GM18499 (cell line): ENCODE results near the gene HSD17B10.
"Not testable (repeated sequence)": the region's sequence is repeated elsewhere in the genome, so short reads cannot be mapped to it uniquely, and the experiment has no call there.

ENCODE experiments used
- ATAC-seq: cut with Tn5 transposase; IDR thresholded peaks from one replicate; pipeline ENCODE4 v1.9.1; 2021; ENCODE audit warnings: moderate number of reproducible peaks; ENCODE audit not compliant: insufficient read depth, unreplicated experiment

Gene HSD17B10

DNA sequence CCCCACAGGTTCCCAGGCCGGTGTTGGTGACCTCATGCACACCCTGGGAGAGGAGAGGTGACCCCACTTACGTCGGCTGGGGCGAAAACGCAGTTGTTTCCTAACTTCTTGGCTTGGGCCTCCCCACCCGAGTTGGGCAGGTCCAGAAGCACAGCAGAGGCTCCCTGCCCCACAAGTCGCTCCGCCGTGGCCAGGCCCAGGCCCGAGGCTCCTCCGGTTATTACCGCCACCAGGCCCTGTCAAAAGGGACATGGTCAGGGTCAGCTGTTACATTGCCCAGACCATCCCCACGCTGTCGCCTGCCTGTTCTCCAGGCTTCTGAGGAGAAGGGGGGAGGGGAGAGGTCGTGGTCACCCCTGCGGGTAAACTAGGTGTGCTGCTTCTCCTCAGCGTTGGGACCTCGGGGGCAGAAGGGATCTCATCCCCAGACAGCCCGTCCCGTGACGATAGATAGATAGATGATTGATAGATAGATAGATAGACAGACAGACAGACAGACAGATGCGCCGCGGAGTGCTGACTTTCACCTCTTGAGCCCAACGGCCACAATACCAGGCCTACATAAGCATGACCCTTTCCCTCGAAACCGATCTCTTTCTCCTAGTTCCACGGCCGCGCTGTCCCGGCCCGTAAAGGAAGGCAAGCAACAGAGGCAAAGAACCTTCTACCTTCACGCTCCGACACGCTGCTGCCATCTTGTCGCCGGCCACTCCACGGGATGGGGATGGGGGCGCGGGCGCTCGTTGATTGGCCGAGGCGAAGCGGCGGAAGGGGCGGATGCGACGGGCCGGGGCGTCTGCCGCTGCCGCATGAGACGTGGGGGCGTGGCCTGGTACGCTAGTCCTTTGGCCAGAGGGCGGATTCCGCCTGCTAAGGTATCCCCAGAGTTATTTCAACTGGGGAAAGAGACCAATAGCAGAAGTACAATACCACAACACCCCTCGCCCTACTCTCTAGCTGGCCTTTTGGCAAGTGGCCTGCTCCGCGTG lies at the start of gene HSD17B10:
HSD17B10 (minus strand) TSS at position 720 of the 989 bp plus-strand sequence; CDS start at position 695, 25 bp downstream.
- no peak for ATAC-seq

DNA sequence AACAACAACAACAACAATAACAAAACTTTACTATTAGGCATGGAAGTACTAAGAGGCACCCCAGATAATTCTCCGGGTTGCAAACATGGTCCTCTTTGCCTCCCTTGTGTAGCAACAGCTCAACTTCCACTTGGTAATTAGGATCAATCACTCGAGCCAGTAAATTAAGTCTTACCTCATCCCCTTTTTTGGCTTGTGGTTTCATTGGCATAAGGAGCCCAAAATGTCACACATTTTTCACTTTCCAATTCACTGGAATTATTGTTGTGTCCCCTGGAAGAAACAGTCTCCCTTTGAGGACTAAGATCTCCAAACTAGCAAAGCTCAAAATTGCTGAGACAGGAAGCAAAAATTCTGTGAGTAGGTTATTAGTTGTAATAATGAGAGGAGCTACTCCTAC lies 49.2 kb upstream of the HSD17B10 start:
- no peak for ATAC-seq

DNA sequence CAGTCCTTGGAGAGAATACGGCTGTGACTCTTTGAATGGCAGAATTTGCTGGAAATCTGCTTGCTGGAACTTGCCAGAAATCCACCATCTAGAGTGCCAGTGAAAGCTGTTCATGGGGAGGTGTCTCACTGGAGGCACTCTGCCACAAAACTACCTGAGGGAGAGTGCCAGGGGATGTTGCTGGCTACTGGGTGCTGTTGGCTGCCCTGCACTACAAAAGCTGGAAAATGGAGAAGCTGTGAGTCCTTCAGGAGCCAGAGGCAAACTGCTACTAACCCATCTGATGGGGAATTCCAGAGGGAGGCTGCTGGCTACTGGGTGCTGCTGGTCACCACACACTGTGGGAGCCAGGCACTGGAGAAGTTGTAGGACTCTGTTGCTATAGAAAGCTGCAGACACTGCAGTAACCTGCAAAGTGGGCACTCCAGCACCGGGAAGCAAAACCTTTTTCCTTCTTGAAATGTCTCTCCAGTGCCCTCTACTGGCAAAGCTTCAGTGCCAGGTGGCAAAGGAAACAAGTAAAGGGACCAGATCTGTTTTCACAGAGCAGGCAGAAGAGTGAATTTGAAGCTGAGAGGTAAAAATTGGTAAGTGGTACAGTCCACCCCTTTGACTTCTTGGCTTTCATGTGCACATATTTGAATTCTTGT lies 47.8 kb upstream of the HSD17B10 start:
- ATAC-seq = no peak

DNA sequence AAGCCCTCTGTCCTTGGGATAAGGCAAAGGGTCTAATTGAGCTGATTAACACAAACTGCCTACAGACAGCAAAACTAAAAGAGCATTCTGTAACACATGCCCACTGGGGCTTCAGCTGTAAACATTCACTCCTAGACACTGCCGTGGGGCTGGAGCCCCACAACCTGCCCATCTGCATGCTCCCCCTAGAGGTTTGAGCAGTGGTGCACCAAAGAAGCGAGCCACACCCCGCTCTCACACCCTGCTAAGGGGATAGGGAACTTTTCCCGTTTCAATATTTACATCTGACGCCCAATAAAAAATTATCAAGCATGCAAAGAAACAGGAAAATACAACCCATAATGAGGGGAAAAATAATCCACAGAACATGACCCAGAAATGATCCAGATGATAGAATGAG lies 46.9 kb upstream of the HSD17B10 start:
- no peak for ATAC-seq

DNA sequence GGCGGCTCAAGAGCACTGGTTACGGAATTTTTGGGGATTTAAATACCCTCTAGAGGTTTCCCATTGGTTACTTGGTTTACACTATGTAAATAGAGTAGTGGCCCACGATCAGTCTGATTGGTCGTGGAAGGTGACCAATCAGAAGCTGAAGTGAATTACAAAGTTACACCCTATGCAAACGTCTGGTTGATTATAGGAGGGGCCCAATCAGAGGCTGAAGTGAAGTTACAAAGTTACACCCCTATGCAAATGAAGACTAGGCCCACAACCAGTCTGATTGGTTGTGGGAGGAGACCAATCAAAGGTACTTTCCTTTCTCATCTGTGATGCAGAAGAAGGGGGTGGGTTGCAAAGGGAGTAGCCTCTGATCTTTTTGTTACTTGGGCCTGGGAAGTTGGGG lies 45.1 kb upstream of the HSD17B10 start:
- ATAC-seq = no peak

DNA sequence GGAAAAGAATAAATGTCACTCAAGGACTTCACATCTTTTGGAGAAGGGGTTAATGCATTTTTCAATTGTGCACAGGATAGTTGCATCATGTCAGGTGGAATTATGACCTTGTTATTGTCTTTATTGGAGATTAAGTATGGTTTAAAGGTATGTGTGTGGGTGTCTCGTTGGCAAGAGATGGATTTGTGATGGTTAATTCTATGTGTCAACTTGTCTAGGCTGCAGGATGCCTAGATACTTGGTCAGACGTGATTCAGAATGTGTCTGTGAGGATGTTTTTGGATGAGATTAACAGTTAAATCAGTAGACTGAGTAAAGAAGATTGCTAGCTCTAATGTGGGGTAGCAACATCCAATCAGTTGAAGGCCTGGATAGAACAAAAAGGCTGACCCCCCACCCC lies 42.2 kb upstream of the HSD17B10 start:
- ATAC-seq = no peak

DNA sequence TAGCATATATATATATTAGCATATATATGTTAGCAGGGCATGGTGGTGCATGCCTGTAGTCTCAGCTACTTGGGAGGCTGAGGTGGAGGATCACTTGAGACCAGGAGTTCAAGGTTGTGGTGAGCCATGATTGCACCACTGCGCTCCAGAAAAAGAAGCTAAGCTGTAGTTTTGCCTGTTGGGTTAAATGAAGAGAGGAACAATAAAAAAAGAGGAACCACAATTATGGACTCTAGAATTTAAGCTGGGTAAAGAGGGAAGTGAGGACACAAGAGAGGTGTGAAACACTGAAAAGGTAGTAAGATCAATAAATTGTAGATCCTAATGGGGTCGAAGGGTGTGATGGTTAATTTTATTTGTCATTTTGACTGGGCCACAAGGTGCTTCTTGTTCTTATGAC lies 40.5 kb upstream of the HSD17B10 start:
- no peak for ATAC-seq

DNA sequence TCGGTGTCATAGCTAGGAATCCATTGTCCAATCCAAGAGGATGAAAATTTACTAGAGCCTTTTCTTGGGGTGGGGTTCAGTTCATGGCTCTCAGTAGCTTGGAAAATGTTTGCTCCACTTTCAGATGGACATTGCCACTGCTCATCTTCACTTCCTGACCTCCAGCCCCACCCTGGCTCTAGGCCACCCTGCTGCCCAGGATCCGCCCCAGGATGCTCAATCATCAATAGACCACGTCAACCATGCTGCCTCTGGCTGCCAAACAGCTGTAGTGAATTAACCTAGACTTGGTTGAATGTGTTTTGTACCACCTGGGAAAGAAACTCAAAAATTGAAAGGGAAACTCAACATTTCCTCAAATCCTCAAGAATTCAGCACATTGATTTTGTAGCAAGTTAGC lies 37.2 kb upstream of the HSD17B10 start:
- ATAC-seq = no peak

DNA sequence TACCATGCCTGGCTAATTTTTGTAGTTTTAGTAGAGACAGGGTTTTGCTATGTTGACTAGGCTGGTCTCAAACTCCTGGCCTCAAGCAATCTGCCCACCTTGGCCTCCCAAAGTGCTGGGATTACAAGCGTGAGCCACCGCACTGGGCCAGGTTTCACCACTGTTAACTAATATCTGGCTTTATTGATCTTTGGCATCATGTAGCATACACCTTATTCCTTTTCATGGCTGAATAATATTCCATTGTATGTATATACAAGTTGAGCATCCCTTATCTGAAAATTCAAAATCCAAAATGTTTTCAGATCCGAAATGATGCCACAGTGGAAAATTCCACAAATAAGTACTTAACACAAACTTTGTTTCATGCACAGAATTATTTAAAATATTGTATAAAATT lies 34.5 kb upstream of the HSD17B10 start:
- ATAC-seq = not testable (repeated sequence)

DNA sequence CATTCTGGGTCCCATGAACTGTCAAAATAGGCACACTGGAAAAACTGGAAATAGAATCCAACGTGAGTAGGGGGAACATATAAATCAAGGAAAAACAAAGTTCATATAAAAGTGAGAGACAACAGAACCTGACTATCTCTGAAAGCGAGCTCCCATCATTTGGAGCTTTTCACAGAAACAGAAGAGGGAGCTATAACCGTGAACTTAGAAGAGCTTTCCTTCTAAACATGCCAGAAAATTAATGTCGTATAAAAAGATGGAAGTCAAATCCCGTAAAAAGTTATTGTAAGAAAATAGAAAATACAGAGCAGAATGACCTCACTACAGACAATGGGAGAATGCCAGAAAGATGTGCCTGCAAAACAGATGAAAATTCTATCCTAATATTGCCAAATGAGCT lies 23.9 kb upstream of the HSD17B10 start:
- ATAC-seq = no peak

DNA sequence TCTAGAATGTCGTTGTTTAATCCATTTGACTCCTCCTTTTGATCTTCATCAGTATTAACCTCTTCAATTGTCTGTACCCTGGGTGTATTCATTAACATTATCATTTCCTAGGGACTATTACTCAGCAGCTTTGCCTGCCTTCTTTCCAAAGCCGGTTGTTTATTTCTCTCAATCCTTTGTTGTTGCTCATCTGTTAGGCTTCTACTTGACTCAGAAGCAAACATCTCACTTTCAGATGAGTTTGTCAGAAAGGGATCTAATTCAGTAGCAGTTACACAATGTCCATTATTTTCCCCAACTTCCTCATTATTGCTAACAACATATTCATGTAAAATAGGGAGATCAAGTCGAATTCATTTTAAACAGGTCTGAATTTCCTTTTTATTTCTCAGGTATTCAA lies 22.1 kb upstream of the HSD17B10 start:
- ATAC-seq = no peak

DNA sequence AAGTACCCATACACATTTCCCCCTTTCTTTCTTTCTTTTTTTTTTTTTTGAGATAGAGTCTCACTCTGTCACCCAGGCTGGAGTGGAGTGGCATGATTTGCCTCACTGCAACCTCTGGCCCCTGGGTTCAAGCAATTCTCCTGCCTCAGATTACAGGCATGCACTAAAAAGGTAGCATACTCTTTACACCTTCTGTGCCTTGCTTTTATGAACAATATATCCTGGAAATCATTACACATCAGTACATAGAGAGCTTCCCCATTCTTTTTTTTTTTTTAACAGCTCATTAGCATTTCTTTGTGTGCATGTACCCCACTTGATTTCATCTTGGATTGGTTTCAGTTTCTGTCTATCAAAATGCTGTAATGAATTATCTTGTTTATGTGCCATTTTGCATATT lies 18.6 kb upstream of the HSD17B10 start:
- ATAC-seq = no peak

DNA sequence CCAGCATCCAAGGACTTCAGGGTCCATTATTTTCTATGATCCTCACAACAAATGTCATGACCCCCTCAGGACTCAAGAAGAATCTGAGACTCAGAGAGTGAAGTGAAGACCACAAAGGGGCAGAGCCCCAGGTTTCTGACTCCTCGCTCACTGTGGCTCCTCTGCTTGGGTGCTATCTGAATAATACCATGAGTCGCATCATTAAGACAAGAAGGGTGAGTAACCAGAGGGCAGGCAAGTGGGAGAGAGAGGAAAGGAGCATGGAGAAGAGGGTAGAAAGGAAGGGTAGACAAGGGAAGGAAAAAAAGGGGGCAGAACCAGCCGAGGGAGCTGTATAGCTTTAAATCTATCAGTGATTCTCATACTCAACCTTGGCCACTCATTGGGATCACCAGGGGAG lies 15.5 kb upstream of the HSD17B10 start:
- no peak for ATAC-seq

DNA sequence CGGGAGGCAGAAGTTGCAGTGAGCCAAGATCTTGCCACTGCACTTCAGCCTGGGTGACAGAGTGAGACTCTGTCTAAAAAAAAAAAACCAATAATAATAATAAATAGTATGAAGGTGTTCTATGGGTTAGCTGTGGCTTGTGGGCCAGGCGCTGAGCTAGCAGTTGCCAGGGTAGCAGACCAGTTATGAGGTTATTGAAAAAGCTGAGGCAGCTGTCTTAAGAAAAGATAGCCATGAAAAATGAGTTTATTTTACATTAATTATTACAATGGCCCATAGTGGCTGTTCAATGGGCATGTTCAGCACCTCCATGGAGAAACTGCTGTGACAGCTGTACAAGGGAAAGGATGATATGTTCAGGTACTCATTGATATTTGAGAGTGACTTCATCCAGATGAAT lies 13.3 kb upstream of the HSD17B10 start:
- ATAC-seq = no peak

DNA sequence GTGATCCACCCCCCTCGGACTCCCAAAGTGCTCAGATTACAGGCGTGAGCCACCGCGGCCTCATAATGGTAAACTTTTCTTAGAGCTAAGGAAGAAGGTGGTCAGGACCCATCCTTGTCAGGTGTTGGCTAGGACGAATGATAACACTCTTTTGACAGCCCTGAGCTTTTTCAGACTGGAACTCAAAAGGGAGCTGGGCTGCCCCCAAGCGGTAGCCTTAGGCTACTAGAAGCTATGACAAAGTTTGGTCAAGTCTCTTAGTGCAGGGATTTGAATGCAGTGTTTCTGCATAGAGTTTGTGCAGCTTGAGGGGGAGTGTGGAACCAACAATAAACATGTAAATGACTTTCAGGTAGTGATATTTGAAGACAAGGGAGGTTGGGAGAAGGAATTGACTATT lies 11.8 kb upstream of the HSD17B10 start:
- ATAC-seq = no peak

DNA sequence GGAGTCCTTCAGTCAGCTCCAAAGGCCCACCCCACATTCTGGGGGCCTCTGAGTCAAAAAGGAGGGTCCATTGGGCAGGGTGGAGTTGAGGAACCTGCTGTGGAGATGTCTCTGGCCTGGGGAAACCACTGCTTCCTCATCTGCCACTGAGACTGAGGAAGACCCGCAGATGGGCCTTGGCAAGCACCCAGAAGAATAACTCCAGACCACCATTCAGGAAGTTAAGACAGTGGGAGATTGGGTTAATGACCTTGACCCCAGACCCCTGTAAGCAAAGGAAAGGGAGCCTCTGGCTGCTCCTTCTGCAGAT lies 8.1 kb upstream of the HSD17B10 start:
- no peak for ATAC-seq

DNA sequence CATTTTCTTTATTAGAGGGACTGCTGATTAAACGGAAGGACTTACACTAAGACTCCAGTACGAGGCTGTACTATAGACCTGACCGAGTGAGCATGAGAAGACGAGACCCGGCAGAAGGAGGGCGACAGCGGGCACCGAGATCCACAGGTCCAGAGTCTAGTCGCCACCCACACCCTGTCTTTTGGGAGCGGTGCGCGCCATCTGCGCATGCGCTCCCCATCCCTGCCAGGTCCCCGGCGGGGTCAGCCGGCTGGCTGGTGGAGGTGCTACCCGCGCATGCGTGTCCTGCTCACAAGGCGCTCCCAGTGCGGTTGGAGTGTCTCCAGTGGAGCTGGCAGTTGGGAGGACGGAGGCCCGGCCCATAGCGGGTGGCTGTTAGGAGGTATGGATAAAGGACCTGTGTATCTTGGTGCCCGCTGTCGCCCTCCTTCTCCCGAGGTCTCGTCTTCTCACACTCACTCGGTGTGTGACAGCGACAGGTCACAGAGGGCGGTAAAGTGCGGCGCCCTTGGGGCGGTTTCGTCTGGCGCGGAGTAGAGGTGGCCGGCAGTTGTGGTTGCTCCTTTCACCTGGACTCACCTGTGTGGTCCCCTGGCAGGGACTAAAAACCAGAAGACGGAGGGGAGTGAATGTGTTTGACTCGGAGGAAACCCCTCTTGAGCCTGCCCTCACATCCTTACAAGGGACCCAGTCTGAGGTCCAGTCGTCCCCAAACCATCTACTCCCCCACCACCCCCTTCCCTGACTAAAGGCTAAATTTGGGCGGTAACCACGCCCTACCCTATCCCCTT lies 7.6 kb upstream of the HSD17B10 start:
- no peak for ATAC-seq

DNA sequence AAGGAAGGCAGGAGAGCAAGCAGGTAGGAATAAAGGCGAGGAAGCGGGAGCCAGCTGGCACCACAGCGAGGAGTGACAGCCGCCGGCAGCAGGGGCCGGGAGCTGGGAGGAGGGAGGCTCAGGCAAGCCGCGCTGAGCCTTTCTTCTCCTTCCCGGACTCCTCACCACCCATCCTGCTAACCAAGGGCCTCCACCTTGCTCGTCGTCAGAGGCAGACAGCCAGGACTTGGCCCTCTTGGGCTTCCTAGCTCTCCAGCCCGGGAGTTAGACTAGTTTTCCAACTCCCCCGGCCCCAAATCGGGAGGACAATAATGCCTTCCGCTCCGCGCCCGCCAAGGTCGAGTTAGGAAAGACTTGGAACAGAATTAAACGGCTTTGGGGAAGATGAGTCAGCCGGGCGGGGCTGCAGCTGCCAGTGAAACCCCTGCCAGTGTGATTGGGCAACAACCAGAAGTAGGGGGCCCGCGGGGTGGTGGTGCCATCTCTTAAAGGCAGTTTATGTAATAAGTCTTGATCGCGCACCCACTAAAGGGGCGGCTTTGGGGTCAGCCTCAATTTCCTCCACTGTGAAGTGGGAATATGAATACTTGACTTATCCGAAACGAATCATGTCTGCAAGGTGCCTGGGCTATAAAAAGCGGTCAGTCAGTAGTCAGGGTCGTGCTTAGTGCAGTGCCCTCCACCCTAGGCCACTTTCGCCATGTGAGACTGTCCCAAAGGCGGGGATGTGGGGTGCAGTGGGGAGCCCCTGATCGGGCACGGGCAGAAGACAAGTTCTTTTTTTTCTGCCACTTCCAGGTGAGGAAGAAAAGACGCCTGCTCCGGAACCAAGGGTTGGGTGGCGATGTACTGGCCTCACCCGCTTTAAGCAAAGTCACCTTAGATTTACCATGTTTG lies 6.7 kb upstream of the HSD17B10 start:
- ATAC-seq = no peak

DNA sequence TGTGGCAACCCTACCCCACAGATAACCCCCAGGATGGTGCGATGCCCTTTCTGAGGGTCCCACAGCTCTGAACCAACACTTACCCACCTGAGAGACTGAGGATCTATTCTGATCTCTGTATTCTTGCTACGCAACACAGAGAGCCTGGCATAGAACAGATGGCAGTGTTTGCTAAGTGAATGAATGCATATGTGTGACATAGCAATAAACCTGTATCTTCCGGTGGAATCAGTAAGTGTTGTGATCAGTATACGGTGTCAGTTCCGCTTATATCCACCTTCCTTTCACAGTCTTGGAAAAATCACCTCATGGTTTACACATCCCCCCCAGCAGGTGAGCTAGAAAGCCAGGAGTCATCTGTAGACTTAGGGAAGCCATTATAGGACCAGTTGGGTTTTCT lies 5.9 kb upstream of the HSD17B10 start:
- no peak for ATAC-seq

DNA sequence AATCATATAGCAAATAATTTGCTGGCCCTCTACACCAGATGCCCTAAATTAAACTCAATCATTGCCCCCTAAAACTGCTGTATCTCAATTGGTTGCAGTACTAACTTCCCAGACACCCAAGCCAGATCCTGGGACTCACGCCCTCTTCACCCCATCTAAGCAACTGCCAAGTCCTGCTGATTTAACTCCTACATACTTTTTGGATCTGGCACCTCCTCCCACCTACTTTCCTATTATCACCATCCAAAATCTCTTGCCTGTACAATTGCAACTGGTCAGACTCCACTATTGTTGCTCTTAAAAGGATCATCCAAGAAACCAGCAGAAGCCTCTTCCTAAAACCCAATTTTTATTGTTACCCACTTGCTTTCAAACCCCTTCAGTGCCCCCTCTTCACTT lies 4.7 kb upstream of the HSD17B10 start:
- ATAC-seq = no peak
